ENCODE measurements around the gene GTPBP6.

The GTPBP6 gene

DNA sequence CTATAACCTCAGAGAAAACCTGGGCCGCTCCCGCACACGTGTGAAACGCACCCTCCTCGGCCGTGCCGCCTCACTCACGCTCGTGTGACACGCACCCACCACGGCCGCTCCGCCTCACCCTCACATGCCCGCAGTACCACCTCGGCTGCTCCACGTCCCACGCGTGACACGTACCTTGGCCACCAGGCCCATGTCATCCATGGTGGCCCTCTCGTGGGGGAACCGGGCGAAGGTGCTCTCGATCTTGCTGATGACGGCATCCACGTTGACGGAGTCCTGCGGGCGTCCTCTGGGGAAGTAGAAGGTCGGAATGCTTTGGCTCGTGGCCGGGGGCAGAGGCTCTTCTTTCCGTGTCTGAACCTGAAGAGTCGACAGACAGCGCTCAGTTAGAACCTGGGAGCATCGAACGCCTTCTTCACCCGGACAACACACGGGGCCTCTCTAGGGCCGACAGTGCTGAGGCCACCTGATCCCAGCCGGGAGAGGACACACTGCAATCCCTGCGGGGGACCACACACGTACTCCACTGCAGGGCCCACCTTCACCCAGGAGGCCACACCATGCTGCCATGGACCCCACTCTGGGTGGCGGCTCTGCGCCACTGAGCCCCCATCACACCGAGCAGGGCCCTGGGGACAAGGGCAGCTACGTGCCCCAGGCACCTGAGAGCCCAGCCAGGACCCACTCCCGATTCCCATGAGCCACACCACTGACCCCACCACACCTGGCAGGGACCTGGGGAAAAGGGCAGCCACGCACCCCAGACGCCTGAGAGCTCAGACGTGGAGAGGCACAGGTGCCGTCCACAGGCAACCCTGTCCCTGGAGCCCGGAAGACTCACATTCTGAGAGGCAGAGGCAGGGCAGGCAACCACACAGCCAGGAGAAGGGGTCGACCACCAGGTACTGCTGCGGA, 42.9 kb upstream of the GTPBP6 start:
- ChIA-PET POLR2A (no interaction called here), CTCF (no interaction called here)
- DNase-seq (ENCODE audit: extremely low spot score) = no peak
- TF ChIP-seq, protein P1, sequence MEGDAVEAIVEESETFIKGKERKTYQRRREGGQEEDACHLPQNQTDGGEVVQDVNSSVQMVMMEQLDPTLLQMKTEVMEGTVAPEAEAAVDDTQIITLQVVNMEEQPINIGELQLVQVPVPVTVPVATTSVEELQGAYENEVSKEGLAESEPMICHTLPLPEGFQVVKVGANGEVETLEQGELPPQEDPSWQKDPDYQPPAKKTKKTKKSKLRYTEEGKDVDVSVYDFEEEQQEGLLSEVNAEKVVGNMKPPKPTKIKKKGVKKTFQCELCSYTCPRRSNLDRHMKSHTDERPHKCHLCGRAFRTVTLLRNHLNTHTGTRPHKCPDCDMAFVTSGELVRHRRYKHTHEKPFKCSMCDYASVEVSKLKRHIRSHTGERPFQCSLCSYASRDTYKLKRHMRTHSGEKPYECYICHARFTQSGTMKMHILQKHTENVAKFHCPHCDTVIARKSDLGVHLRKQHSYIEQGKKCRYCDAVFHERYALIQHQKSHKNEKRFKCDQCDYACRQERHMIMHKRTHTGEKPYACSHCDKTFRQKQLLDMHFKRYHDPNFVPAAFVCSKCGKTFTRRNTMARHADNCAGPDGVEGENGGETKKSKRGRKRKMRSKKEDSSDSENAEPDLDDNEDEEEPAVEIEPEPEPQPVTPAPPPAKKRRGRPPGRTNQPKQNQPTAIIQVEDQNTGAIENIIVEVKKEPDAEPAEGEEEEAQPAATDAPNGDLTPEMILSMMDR (IDR thresholded peaks at IDR 0.05; ENCODE audit: control extremely low read depth, extremely low read depth, low read depth, missing control alignments) = no peak

DNA sequence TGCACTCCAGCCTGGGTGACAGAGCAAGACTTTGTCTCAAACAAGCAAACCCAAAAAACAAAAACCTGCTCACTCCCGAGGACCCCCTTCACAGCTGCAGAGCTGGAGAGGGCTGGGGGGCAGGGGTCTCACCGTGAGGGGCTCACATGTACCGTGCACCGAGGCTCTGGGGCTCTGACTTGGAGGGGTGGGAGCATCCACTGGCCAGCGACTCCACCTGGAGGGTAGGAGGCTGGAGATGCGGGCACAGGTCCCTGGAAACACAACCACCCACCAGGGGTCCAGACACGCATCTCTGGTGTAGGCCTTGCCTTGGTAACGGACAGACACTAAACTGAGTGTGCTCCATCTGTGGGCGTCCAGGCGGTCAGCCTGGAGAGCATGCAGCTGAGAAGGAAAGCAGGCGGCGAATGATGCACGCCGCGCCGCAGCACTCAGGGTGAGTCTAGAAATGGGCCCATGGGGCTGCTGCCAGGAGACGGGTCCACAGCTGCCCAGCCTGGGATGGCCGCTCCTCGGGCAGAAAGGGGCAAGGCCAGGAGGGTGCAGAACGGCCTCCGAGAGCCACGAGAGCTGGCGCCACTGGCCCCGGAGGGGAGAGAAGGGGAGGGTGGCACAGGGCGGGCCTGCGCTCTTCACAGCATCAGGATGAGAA, 42.0 kb upstream of the GTPBP6 start:
- DNase-seq (ENCODE audit: extremely low spot score) = no peak
- ChIA-PET CTCF (no interaction called here), POLR2A (no interaction called here)
- TF ChIP-seq, protein P1 (IDR thresholded peaks at IDR 0.05; ENCODE audit: control extremely low read depth, extremely low read depth, low read depth, missing control alignments) = no peak

DNA sequence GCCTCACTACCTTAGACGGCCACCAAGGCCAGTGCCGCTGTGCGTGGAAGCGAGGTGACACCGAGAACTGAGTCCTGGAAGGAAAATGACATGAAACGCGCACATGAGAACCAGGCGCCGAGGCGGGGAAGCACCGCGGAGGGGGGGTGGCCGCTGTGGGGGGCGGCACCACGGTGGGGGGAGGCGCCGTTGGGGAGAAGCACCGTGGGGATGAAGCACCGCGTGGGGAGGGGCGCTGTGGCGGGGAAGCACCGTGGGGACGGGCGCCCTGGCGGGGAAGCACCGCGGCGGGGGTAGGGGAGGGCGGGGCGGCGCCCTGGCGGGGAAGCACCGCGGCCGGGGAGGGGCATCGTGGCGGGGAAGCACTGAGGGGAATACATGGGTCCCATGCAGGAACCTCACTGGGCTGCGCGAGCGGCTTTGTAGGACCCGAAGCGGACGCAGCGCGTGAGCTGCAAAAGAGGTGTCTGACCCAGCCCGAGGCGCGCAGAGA, 40.1 kb upstream of the GTPBP6 start:
- ChIA-PET POLR2A (no interaction called here), CTCF (no interaction called here)
- no peak for DNase-seq (ENCODE audit: extremely low spot score)
- TF ChIP-seq, protein P1 (IDR thresholded peaks at IDR 0.05; ENCODE audit: control extremely low read depth, extremely low read depth, low read depth, missing control alignments) = no peak

DNA sequence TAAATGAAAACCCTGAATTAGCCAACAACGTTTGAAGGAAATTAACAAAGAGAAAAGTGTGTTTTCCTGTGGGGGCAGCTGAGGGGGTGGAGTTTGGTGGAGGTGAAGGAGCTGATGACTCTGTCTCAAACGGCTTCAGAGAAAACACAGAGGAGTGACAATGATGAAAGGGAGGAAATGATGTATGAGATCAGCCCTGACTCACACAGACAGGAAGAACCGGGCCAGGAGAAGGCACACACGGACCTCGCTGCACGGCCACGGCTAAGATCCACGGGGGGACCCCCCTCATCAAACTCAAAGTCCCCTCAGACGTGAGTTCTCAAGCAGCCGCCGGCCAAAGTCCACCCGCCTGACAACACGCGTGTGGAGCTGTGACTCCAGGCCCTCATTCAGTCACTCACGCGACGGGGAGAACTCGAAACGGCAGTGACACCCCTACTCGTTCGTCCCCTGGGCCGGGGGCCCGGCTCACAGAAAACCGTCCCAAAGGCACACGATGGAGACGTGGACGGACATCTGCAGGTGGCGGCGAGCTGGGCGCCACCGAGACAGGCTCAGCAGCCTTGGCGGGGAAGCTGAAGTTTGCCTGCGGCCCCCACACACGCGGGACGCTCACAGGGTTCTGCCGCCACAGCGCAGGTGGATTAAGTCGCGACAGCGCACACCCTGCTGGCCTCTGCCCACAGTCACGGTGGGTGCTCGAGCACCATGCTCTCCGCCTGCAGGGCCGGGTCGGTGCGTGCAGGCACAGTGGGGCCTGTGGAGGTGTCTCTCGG, 39.3 kb upstream of the GTPBP6 start:
- CTCF ChIA-PET = no interaction called here
- TF ChIP-seq, protein P1 (IDR thresholded peaks at IDR 0.05; ENCODE audit: control extremely low read depth, extremely low read depth, low read depth, missing control alignments) = no peak
- POLR2A ChIA-PET = no interaction called here
- DNase-seq (ENCODE audit: extremely low spot score) = no peak

DNA sequence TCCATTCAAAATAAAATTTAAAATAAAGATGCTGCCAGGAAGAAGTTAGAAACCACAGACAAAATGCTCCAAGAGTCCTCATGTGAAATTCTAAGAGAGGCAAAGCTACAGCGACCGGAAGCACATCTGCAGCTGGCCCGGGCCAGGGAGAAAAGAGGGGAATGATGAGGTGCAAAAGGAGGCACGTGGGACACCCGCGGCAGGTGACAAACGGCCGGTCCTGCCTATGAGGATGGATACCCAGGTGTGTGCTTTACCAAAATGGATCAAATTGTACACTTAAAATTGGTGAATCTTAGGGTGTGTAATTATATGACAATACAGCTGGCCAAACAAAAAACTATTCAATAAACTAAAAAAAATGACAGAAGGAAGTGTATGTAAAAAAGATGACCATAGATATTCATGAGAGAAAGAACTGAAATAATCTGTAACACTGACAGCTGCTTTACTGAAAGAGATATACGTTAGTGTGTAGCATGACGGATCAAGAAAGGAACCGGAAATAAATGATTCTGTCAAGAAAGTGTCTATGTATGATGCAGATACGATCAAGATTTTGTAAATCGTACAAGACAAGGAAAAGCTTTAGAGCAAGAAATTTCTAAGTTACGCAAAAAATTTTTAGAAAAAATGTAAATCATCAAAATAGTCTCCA, 38.6 kb upstream of the GTPBP6 start:
- no peak for DNase-seq (ENCODE audit: extremely low spot score)
- POLR2A ChIA-PET = no interaction called here
- CTCF ChIA-PET = no interaction called here
- TF ChIP-seq, protein P1 (IDR thresholded peaks at IDR 0.05; ENCODE audit: control extremely low read depth, extremely low read depth, low read depth, missing control alignments) = no peak

Measured in GM10248 (cell line).